ENCODE data around the gene GPBP1L1. TPM values are rescaled to one million over a fixed set of nuclear protein-coding genes. Genes with fewer than 3 reads are reported as not detected.

GPBP1L1 gene
- total and polyA plus RNA-seq, 2 of the 13 experiments (the other 11 are each of a cell fraction or from before 2014, with no cell fraction given): 45.9 to 86.1 TPM

DNA sequence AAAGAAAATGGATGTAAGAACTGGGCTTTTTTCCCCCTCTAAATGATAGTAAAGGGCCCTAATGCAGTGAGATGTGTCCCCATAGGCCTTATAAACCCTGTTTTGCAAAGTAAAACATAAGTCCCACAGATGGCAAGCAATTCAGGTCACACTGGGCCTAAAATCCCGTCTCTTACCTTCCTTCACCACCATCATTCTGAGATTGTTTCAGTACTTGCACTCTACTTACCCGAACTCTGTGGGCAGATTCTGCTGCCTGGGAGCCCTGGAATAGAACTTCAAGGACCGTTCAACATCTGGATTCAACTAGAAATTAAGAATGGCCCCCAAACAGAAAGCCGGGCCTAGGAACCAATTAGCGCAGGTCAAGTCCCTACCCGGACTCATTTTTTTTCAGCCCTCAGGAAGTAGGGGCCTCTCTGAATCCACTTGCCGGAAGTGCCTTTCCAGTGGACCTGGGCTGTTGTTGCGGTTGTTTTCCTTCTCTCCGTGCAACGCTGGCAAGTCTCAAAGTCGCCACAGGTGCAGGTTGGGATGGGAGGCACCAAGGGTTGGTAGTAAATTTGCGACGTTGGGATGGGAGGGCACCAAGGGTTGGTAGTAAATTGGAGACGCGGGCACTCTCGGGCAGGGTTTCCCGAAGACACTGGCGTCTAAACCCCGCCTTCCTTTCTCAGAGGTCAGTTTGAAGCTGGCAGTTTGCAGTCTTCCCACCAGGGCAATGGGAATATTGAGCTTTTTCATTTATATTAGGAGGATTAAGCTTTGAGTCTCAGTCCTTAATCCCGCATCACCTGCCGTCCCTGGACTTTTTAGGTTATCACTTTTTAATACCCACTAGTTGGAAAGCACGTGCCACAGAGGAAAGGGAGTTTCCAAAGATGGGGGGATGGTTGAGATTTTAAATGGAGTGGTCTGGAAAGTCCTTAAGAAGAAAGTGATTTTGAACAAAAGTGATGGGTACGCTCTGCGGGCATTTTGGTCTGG, 1.7 kb upstream of the GPBP1L1 start, which contains the start of gene TMEM69 (continued):
- TF ChIP-seq, protein P1, sequence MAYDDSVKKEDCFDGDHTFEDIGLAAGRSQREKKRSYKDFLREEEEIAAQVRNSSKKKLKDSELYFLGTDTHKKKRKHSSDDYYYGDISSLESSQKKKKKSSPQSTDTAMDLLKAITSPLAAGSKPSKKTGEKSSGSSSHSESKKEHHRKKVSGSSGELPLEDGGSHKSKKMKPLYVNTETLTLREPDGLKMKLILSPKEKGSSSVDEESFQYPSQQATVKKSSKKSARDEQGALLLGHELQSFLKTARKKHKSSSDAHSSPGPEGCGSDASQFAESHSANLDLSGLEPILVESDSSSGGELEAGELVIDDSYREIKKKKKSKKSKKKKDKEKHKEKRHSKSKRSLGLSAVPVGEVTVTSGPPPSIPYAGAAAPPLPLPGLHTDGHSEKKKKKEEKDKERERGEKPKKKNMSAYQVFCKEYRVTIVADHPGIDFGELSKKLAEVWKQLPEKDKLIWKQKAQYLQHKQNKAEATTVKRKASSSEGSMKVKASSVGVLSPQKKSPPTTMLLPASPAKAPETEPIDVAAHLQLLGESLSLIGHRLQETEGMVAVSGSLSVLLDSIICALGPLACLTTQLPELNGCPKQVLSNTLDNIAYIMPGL (CRISPR knock-in tag; IDR thresholded peaks at IDR 0.05; ENCODE audit: borderline replicate concordance in 1 of 2, low read depth in 1 of 2): peak; percentile 83 to 86; a peak in 3 of 4 replicates
- no peak for TF ChIP-seq TOPORS (CRISPR knock-in tag; IDR thresholded peaks at IDR 0.05)
- no peak for TF ChIP-seq GPN1 (CRISPR knock-in tag; IDR thresholded peaks at IDR 0.05; ENCODE audit: borderline replicate concordance)
- no peak for TF ChIP-seq ZNF34 (CRISPR knock-in tag; IDR thresholded peaks at IDR 0.05; ENCODE audit: borderline replicate concordance)
- TF ChIP-seq, protein P2, sequence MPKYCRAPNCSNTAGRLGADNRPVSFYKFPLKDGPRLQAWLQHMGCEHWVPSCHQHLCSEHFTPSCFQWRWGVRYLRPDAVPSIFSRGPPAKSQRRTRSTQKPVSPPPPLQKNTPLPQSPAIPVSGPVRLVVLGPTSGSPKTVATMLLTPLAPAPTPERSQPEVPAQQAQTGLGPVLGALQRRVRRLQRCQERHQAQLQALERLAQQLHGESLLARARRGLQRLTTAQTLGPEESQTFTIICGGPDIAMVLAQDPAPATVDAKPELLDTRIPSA (CRISPR knock-in tag; IDR thresholded peaks at IDR 0.05; ENCODE audit: borderline replicate concordance): peak; percentile 61; the same call in 1 of the 2 replicates
- no peak for TF ChIP-seq ZFYVE20 (CRISPR knock-in tag; IDR thresholded peaks at IDR 0.05; ENCODE audit: borderline replicate concordance, low read depth)
- TF ChIP-seq CBFB (CRISPR knock-in tag; IDR thresholded peaks at IDR 0.05): peak; percentile 72; the same call in 1 of the 2 replicates
- TF ChIP-seq BHLHE40 (IDR thresholded peaks at IDR 0.05; ENCODE audit: low read length): 0 out of 2 replicates have a peak, but pooled peaks have one; percentile 18
- TF ChIP-seq, protein P3, sequence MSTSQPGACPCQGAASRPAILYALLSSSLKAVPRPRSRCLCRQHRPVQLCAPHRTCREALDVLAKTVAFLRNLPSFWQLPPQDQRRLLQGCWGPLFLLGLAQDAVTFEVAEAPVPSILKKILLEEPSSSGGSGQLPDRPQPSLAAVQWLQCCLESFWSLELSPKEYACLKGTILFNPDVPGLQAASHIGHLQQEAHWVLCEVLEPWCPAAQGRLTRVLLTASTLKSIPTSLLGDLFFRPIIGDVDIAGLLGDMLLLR (CRISPR knock-in tag; IDR thresholded peaks at IDR 0.05): peak; percentile 34; the same call in 1 of the 2 replicates
- no peak for TF ChIP-seq NPAS2 (CRISPR knock-in tag; IDR thresholded peaks at IDR 0.05; ENCODE audit: borderline replicate concordance)
- TF ChIP-seq, protein P4, sequence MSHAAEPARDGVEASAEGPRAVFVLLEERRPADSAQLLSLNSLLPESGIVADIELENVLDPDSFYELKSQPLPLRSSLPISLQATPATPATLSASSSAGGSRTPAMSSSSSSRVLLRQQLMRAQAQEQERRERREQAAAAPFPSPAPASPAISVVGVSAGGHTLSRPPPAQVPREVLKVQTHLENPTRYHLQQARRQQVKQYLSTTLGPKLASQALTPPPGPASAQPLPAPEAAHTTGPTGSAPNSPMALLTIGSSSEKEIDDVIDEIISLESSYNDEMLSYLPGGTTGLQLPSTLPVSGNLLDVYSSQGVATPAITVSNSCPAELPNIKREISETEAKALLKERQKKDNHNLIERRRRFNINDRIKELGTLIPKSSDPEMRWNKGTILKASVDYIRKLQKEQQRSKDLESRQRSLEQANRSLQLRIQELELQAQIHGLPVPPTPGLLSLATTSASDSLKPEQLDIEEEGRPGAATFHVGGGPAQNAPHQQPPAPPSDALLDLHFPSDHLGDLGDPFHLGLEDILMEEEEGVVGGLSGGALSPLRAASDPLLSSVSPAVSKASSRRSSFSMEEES (CRISPR knock-in tag; IDR thresholded peaks at IDR 0.05): 0 out of 2 replicates have a peak, but pooled peaks have one; percentile 30
- TF ChIP-seq MED8 (CRISPR knock-in tag; IDR thresholded peaks at IDR 0.05; ENCODE audit: insufficient replicate concordance): peak; percentile 23
- 0 out of 2 replicates have a peak, but pooled peaks have one; percentile 10 for TF ChIP-seq ZNF644 (CRISPR knock-in tag; IDR thresholded peaks at IDR 0.05; ENCODE audit: low read depth)
- TF ChIP-seq, protein P5, sequence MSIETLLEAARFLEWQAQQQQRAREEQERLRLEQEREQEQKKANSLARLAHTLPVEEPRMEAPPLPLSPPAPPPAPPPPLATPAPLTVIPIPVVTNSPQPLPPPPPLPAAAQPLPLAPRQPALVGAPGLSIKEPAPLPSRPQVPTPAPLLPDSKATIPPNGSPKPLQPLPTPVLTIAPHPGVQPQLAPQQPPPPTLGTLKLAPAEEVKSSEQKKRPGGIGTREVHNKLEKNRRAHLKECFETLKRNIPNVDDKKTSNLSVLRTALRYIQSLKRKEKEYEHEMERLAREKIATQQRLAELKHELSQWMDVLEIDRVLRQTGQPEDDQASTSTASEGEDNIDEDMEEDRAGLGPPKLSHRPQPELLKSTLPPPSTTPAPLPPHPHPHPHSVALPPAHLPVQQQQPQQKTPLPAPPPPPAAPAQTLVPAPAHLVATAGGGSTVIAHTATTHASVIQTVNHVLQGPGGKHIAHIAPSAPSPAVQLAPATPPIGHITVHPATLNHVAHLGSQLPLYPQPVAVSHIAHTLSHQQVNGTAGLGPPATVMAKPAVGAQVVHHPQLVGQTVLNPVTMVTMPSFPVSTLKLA (IDR thresholded peaks at IDR 0.05): no peak
- TF ChIP-seq SMARCC2 (IDR thresholded peaks at IDR 0.05): no peak
